ENCODE results near the gene C1orf21.

The C1orf21 gene

DNA sequence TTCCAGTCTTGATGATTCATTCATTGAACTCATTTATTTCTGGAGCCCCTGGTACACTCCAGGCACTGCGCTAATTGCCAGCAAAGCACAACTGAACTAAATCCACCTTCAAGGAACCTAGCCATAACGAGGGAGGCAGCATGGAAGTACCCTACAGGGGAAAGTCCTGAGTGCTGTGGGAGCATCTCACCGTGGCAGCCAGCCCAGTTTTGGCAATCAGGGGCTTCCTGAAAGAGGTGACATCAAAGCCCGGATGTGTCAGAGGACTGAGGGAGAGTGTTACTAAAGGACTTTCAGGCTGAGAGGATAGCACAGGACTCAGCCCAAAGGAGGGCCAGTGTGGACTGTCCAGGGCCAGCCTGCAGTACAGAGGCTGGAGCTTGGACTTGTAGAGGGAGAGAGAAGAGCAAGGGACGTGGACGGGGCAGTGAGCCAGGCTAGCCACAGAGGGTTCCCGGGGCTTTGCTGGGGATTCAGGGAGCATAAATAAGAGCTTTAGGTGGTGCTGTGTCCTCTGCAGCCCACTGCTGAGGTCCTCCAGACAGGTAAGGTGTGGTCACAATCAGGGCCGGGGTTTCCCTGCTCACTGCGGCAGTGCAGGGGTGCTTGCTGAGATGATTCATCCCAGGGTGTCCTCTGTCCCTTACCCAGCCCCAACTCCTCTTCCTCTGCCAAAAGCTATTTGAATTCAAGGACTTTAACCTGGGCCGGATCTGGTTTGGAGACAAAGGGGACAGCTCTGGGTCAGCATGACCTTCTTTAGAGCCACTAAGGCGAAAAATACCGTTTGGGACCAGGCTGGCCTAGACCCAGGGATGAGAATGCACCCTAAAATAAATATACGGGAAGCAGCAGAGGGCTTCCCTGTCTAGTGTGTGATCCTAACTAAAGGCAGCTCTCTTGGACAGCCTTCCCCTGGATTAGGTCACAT is 239.5 kb downstream of the C1orf21 start:
- no peak for DNase-seq (ENCODE audit: low read depth in 2 of 2)

DNA sequence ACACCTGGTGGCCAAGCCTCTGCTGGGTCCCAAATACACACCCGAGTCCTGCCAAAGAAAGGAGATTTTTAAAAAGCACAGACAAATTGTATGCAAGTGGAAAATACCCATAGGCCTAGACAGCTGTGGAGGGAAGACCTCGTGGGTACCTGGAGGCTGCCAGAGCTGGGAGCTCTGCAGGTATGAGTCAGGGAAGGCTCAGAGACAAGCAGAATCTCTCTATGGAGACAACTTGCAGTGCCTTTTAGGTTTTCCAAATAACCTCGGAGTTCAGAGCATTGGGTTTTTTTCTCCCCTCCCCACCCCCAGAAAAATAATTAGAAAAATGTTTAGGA is 240.1 kb downstream of the C1orf21 start:
- DNase-seq (ENCODE audit: low read depth in 2 of 2) = no peak

DNA sequence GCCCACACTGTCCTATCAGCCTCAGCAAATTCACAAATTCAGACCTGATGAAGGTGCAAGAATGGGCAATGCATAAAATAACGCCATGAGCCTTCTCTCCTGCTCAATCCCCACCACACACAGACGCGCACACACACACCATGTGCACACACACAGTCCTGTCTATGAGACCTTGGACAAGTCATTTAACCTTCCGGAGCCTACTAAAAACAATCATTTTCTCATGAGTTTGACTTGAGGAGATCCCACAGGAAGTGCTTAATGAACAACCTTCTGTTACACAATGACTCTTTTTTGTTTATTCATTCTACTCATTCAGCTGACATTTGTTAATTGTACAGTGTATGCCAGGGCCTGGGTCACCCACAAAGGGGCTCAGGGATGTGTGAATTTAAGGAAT is 242.4 kb downstream of the C1orf21 start:
- DNase-seq (ENCODE audit: low read depth in 2 of 2) = no peak

DNA sequence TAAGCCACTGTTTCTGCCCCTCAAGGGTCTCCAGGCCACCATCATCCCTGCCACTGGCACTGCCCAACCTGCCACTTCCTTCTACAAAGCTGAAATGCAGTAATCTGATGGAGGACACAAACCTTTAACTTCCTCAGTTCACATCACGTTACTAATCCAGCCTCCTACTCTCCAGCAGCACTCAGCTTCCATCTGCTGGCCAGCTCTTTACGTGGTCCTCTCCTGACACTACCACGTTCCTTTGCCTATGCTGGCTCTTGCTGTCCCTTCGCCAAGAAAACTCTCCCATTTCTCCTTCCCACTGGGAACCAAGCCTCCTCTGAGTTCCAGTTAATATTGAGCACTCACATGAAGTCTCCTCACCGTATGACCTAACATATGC is 243.8 kb downstream of the C1orf21 start:
- no peak for DNase-seq (ENCODE audit: low read depth in 2 of 2)

DNA sequence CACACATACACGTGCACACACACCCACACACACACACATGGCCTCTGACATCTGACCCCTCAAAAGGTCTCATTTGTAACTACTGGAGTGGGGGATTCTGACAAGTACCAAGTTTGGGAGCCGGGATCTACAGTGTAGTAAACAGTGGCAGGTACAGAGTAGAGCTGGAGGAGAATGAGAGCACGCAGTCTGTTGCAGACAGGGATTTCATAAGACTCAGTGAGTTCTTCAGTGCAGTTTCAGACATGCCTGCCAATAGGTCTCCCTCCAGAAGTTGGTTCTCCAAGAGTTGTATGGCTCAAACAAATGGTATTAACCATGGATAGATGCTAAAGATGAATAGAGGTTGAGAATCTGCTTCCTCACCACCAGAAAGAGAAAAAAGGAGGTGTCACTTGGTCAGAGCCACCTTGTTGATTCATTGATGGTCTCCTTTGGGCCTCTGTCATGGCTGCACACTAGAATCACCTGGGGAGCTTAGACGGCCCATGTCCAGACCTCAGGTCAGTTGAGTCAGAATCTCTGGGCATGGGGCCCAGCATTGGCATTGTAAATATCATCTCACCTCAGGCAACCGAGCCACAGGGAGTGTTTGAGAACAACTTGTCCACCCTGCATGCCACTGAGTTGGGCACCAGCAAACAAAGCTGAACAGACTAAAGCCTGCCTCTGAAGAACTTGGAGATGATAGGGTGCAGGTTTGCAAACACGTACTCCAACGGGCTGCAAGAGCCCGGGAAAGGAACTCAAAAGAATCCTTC is 245.8 kb downstream of the C1orf21 start:
- no peak for DNase-seq (ENCODE audit: low read depth in 2 of 2)

DNA sequence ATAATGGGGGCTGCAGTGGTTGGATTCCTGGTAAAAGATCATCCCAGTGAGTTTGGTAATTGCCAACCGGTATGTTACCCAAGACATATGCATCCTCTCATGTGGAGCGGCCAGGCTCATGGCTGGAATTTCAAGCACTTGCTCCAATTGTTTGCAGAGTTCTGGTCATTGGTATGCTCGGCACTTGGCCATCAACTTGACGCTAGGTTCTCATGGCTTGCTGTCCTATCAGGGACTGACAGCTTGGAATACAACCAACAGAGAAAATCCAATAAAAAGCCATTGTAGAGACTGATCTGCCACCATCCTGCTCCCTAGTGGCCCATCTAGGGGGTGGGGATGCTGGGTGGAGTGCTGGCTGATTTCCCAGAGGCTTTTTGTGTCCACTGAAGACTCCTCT is 247.0 kb downstream of the C1orf21 start:
- no peak for DNase-seq (ENCODE audit: low read depth in 2 of 2)

DNA sequence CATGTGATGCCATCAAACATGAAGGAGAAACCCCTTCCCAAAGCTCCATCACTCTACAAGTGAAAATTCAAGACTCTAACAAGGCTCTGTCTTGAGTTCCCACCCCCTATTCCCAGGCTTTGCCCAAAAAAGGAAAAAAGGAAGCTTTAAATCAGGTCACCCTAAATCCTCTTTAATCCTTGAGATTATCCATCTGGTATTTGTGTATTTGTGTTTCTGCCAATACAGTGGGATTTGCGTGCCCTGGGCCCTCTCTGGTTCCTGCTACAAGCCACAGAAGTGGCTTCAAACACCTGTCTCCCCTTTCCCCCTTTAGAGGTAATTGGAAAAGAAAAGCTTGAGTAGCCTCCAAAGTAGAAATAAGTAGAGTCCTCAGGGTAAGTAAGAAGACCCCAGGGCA is 247.5 kb downstream of the C1orf21 start:
- DNase-seq (ENCODE audit: low read depth in 2 of 2) = no peak

DNA sequence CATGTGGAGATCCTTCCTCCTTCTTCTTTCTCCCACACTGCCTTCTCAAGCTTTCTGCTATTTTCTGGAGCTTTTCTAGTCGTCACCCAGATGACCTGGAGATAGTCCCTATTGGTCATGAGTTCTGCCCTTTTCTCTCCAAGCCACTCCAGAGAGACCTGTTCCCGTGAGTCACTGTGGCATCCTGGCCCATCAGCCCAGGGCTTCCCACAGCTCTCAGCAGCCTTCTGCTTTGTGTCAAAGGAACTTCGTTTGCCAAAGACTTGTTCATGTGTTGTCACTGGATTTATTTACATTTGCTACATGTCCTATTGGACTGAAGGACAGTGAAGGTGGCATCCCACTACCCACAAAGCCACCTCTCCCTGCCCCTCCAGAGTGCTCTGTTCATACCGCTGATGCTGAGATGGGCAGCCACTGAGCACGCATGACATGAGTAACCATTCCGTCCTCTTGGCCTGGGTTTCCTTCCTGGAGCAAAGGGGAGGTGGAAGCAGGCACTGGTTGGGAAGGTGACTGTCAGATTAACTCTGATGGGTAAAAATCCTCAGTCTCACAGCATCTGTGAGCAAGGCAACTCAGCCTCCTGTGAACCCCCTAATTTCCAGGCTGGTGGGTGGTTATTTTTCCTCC is 248.6 kb downstream of the C1orf21 start:
- DNase-seq (ENCODE audit: low read depth in 2 of 2) = no peak

DNA sequence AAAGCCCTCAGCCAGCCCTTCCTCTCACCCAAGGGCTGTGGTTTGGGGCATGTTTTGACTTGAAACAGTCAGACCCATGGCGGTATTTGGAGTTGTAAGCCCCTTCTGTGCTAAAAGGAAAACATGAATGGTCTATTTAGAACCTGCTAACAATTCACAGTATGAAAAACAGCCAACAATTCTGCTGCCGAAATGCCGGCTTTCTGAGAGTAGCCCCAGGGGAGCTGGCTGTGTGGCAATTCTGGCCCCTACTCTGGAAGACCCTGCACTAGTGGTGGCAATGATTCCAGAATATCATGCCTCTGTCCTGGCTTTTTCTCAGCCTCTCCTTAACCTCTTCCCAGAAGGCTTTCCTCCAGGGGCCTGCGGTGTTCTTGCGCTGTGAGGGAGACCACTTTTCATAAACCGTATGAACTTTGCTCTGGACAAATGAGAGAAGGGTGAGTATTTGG is 249.2 kb downstream of the C1orf21 start:
- no peak for DNase-seq (ENCODE audit: low read depth in 2 of 2)

DNA sequence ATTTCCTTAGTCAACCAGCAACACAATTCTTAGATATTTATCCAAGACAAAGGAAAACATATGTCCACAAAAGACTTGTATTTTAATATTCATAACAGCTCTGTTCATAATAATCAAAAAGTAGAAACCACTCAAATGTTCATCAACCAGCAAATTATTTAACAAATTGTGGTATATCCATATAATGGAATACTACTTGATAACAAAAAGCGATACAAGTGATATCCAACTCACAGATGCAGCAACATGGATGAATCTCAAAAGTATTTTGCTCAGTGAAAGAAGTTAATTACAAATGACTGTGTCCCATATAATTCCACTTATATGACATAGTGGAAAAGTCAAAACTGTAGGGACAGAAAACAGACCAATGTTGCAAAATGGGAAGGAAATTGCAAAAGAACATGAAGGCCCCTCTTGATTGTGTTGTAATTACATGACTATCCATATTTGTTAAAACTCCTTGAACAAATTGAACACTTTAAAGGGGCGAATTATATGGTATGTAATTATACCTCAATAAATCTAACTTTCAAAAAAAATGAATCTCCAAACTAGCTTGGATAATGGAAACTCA is 250.9 kb downstream of the C1orf21 start:
- no peak for DNase-seq (ENCODE audit: low read depth in 2 of 2)

DNA sequence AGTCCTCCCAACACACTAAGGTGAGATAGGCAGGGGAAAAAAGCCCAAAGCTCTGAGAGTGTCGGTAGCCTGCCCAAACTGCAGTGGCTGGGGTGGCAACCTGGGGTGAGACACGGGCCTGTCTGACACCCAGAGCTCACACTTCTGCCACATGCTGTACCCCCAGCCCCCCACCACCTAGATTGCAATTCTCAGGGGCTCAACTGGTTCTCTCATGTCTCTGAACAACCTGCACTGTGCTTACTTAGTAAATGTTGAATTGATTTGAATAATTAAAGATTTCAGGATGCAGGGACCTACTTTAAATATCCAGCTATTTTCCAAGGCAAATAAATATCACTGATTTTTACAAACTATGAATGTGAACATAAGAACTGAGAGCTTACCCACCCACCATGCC is 252.4 kb downstream of the C1orf21 start:
- DNase-seq (ENCODE audit: low read depth in 2 of 2) = no peak

DNA sequence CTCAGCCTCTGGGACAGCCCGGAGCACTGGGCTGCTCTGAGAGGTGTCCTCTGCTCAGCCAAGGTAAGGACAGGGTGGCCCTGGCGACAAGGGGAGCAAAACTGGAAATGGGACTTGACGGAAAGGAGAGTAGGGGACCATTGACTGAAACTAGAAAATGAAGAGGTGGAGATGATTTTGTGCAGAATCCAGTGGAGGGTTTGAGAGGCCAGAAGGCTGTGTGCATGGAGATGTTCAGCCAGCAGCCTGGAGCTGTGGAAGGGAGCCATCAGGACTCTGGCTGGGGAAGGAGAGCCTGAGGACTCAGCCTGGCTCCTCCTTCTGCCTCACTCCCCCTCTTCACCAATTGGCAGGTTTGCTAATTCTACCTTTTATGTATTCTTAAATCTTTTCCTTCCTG is 253.7 kb downstream of the C1orf21 start:
- no peak for DNase-seq (ENCODE audit: low read depth in 2 of 2)

DNA sequence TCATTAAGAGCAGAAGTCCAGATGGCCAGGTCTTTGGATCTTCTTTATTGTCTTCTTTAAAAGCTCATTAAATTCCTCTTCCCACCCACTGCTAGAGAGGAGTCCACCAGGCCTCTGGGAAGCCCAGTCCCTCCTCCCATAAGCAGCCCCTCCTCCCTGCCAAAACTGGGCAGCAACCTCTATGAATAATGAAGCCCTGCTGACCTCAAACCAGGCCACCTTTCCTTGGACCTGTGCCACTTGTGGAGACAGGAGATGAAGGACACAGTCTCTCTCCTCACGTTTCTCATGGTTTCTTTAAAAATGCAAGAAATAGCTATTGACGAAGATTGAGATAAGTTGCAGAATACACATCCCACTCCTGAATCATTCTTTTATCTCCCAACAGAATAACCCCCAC is 255.1 kb downstream of the C1orf21 start:
- DNase-seq (ENCODE audit: low read depth in 2 of 2) = no peak

DNA sequence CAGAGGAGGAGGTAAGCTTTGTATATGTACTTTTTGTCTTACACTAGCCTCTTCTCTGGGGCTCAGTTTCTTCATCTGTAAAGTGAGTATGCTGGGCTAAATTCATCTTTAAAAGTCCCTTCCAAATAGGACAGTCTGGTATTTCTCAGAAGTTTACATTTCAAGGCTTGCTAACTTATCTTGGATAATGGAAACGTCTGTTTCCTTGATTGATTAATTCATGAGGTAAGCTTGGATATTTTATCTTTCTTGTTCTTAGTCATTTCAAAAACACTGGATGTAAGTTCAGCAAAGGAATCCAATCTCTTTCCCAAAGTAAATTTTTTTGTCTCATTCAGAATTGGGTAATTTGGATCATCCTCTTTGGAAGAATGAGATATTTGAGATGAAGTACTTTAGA is 256.8 kb downstream of the C1orf21 start:
- no peak for DNase-seq (ENCODE audit: low read depth in 2 of 2)

DNA sequence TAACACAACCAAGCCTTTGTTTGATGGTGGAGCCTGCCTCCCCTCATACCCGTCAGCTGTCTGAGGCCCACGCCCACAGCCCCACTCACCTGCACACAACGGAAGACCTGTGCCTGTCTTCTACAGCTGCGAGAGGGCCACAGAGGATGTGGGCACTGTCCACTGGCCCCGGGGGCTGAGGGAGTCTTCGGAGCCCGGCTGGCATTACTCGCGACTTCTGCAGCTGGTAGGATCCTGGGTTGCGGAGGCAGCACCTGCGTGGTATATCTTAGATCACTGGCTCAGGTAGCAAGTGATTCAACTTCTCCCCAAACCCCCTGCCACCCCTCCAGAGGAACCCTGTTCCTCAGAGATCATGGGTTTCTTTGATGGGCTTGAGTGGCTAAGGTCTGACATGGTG is 257.9 kb downstream of the C1orf21 start:
- DNase-seq (ENCODE audit: low read depth in 2 of 2) = no peak

DNA sequence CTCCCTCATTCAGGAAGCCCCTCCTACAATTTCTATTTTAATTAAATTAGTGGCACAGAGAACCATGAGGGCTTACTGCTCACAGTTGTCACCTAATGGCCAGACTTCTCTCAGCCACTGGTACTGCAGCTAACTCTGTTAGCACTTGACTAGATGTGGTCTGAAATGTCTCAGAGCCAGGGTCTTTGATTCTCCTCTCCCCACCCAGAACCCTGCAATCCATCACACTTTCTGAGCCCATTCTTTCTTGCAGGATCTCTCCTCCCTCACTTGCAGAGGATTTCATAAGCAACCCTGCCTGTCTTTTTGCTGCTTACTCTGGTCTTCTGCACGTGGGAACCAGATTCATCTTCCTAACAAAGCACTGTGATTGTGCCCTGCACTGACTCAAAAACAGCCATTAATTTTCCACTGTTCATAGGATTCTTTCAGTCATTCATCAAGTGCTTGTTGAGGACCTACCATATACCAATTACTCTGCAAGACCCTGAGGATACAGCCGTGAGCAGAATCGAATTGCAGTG is 259.4 kb downstream of the C1orf21 start:
- no peak for DNase-seq (ENCODE audit: low read depth in 2 of 2)

DNA sequence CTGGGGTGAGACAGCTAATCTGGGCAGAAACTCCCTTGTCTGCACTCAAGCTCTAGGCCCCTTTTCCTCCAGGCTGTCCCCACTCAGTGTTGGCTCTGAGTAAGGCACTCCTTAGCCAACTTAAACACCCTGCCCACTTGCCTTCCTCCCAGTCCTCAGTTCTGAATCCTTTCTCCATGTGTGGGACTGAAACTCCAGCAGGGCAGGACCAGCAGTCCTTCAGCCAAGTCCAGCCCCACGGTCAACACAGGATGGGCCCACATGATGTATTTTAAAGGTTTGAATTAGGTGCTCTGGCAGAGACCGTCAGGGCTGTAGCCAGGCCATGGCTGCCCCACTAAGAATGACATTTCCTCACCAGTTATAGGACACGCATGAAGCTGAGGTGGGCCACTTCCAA is 260.0 kb downstream of the C1orf21 start:
- no peak for DNase-seq (ENCODE audit: low read depth in 2 of 2)

DNA sequence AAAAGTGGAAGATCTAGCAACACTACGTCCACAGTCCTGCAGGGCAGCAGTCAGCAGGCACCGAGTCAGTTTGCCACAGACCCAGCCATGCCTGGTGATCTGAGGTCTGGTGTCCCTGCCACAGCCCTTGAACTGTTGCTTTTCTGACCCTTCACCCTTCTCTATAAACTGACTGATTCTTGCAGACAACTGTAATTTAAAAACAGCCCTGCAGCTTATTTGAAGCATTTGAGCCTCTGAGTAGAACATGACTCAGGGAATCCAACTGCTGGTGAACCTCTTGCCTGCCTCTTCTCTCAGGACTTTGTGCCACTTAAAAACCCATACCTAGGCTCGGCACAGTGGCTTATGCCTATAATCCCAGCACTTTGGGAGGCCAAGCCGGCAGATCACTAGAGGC is 260.6 kb downstream of the C1orf21 start:
- DNase-seq (ENCODE audit: low read depth in 2 of 2) = no peak

DNA sequence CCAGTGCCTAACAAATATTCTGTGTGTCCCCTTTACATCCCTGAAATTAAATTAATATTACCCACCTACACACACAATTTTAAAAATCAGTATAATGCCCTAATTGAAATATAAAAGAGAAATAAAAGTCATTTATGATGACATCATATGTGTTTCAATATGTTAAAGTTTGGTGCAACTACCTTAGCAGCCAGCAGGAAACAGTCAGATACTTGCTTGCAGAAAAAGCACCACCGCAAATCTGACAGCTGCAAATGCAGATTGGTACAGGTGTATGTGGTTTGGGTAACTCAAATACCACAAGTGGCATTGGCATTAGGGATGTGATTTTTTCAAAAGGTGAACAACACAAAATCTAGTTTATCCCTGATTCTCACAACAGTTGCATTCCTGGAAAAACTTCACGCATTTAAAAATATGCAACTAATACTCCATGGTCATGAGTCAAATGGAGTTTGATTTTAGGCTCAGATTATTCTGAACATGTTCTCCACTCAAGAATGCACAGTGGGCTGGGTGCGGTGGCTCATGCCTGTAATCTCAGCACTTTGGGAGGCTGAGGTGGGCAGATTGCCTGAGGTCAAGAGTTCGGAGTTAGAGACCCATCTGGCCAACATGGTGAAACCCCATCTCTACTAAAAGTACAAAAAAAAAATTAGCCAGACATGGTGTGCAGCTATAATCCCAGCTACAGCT is 261.5 kb downstream of the C1orf21 start:
- no peak for DNase-seq (ENCODE audit: low read depth in 2 of 2)

DNA sequence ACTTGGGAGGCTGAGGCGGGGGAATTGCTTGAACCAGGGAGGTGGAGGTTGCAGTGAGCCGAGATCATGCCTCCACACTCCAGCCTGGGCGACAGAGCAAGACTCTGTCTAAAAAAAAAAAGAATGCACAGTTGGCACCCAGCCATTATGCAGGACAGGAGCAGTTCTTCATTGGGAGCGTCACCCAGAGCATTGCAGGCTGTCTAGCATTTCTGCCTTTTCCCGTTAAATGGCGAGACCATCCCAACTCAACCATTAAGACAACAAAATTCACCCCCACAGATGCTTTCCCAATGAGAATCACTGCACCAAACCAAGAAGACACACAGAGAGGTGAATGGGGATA is 262.0 kb downstream of the C1orf21 start:
- DNase-seq (ENCODE audit: low read depth in 2 of 2) = no peak

DNA sequence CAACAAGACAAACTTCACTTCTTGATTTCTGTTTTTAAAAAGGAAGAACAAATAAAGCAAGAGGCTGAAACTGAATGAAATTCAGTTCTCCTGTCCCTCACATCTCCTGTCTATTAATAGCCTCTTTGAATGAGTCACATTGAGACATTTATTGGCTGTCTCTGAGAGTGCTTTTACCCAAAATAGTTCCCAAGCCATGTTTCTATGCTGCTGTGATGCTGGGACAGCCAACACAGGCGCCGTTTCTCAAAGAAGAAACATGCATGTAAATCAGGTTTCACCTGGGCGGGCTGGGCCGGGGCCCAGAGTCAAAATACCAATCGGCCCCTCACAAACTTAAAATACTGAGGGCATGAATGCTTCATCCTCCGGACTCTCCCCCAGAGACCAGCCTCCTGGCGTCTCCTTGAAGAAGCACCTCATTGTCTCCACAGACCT is 262.6 kb downstream of the C1orf21 start:
- DNase-seq (ENCODE audit: low read depth in 2 of 2) = no peak

All from stimulated activated CD8-positive, alpha-beta memory T cell treated with anti-CD3 and anti-CD28 coated beads, Interleukin-2, amount 100 ng/mL, for 1 hour (primary cell).